ENCODE measurements around the gene DPH5.

Gene DPH5

DNA sequence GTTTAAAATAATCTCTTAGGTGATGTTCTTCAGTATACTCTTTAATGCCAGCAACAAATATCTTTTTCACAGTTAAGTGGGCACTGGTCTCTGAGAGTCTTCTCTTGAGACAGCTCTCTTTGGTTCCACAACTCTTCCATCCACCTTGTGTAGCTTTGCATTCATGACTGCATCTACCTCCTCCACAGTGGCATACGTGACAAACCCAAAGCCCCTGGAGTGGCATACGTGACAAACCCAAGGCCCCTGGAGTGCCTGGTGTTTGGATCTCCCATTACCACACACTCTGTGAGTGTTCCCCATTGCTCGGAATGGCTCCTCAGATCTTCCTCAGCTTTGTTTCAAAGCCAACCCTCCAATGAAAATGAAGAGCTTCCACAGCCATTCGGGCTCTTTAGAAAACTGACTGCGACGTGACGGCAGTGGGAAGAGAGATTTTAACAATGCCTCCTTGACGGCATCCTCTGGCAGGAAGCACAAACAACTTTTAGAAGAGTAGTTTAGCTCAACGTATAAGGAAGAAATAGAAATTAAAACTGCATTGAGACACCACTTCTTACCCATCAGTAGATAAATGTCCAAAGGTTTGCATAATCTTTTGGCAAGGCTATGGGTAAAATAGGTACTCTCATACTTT is 83.9 kb downstream of the DPH5 start:
- DNase-seq (ENCODE audit: low spot score): no peak

DNA sequence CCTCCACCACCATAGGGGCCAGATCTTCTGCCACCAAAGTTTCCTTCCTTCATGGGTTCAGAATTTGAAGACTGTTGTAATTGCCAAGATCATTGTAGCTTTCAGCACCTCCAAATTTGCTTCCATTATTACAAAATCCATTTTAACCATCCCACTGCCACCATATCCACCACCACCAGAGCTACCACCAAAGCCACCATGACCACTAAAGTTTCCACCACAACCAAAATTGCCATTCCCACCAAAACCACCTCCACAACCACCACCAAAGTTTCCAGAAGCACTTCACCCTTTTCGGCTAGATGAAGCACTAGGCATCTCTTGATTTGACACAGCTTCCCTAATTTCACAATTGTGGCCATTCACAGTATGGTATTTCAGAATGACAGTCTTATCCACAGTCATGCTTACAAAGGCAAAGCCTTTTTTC is 84.5 kb downstream of the DPH5 start:
- no peak for DNase-seq (ENCODE audit: low spot score)
